HepG2 (cell line): ENCODE measurements around the gene SEPHS2. TPM values are rescaled to one million over a fixed set of nuclear protein-coding genes. Genes with fewer than 3 reads are reported as not detected.

Experiments
- FOXP1 ChIP-seq, 2 experiments: fragments of 450-650 bp in 1 of 2; IDR thresholded peaks; 2 replicates each; pipeline ENCODE4 v1.6.1; 2017 to 2018; ENCODE audit warnings: antibody characterized with exemption in 1 of 2
- HMGA1 ChIP-seq: sonication (generic); formaldehyde crosslinking; conservative IDR thresholded peaks from 2 replicates; pipeline ENCODE4 v1.4.0; 2020; ENCODE audit warnings: missing genetic modification reagents
- HNF4G ChIP-seq, 2 experiments: sonication (generic) in 1 of 2; formaldehyde crosslinking in 1 of 2; IDR thresholded peaks; 2 replicates each; pipeline versions ENCODE4 v1.4.0 to v1.6.1; 2011 to 2020; ENCODE audit warnings: borderline replicate concordance in 2 of 2, low read depth in 2 of 2, mild to moderate bottlenecking in 2 of 2, low read length in 1 of 2, missing genetic modification reagents in 1 of 2, moderate library complexity in 1 of 2
- KAT2B ChIP-seq: fragments of 150-350 bp; IDR thresholded peaks from 2 replicates; pipeline ENCODE4 v1.6.1; 2014; ENCODE audit warnings: low read depth, low read length, borderline replicate concordance
- MAFF ChIP-seq: IDR thresholded peaks from 2 replicates; pipeline ENCODE4 v1.6.1; 2011; ENCODE audit warnings: low read depth, low read length, improper control_type of control experiment
- NFYC ChIP-seq: IDR thresholded peaks from 2 replicates; pipeline ENCODE4 v1.6.1; 2016; ENCODE audit warnings: missing genetic modification reagents, missing compliant biosample characterization
- PCBP1 ChIP-seq: fragments of 200-400 bp; formaldehyde crosslinking; IDR thresholded peaks from 2 replicates; pipeline ENCODE4 v1.6.1; 2017; ENCODE audit warnings: mild to moderate bottlenecking, low read depth, low read length, borderline replicate concordance
- PCBP2 ChIP-seq: fragments of 200-400 bp; formaldehyde crosslinking; optimal IDR thresholded peaks from 2 replicates; pipeline ENCODE3; 2018; ENCODE audit warnings: low read length, low read depth; ENCODE audit not compliant: poor library complexity, severe bottlenecking
- POLR2A ChIP-seq, 2 experiments: IDR thresholded peaks; 2 replicates each; pipeline ENCODE4 v1.6.1; 2011; ENCODE audit warnings: low read depth in 2 of 2, low read length in 2 of 2, mild to moderate bottlenecking in 1 of 2, moderate library complexity in 1 of 2; ENCODE audit not compliant: insufficient read depth in 1 of 2
- SRY ChIP-seq: sonication (generic); formaldehyde crosslinking; IDR thresholded peaks from 2 replicates; pipeline ENCODE4 v1.8.0; 2022; ENCODE audit warnings: mild to moderate bottlenecking, missing genetic modification reagents
- ZC3H13 ChIP-seq: sonication (generic); formaldehyde crosslinking; IDR thresholded peaks from 2 replicates; pipeline ENCODE4 v1.8.1; 2023; ENCODE audit warnings: mild to moderate bottlenecking, missing genetic modification reagents, moderate library complexity
- ZFY ChIP-seq: sonication (generic); formaldehyde crosslinking; IDR thresholded peaks from 2 replicates; pipeline ENCODE4 v1.4.0; 2020; ENCODE audit warnings: missing genetic modification reagents
- ZMAT3 ChIP-seq: sonication (generic); formaldehyde crosslinking; conservative IDR thresholded peaks from 2 replicates; pipeline ENCODE4 v1.7.0; 2021; ENCODE audit warnings: missing genetic modification reagents
- ZNF101 ChIP-seq: sonication (generic); formaldehyde crosslinking; IDR thresholded peaks from 2 replicates; pipeline ENCODE4 v1.4.0; 2020; ENCODE audit warnings: mild to moderate bottlenecking, low read depth, missing genetic modification reagents, borderline replicate concordance
- ZNF138 ChIP-seq: sonication (generic); formaldehyde crosslinking; IDR thresholded peaks from 2 replicates; pipeline ENCODE4 v1.5.0; 2020; ENCODE audit warnings: mild to moderate bottlenecking, low read depth, missing genetic modification reagents
- ZNF296 ChIP-seq: sonication (generic); formaldehyde crosslinking; conservative IDR thresholded peaks from 2 replicates; pipeline ENCODE4 v1.5.0; 2020; ENCODE audit warnings: mild to moderate bottlenecking, missing genetic modification reagents
- ZNF33A ChIP-seq: sonication (generic); formaldehyde crosslinking; IDR thresholded peaks from 2 replicates; pipeline ENCODE4 v1.5.1; 2020; ENCODE audit warnings: missing genetic modification reagents, mild to moderate bottlenecking, moderate library complexity, borderline replicate concordance
- ZNF367 ChIP-seq: sonication (generic); formaldehyde crosslinking; IDR thresholded peaks from 2 replicates; pipeline ENCODE4 v1.4.0; 2020; ENCODE audit warnings: missing genetic modification reagents, borderline replicate concordance
- ZNF432 ChIP-seq: sonication (generic); formaldehyde crosslinking; IDR thresholded peaks from 2 replicates; pipeline ENCODE4 v1.5.0; 2020; ENCODE audit warnings: missing genetic modification reagents, mild to moderate bottlenecking, borderline replicate concordance
- ZNF468 ChIP-seq: sonication (generic); formaldehyde crosslinking; IDR thresholded peaks from 2 replicates; pipeline ENCODE4 v1.8.0; 2022; ENCODE audit warnings: mild to moderate bottlenecking, moderate library complexity, missing genetic modification reagents
- ZNF513 ChIP-seq: sonication (generic); formaldehyde crosslinking; conservative IDR thresholded peaks from 2 replicates; pipeline ENCODE4 v1.5.0; 2020; ENCODE audit warnings: missing genetic modification reagents
- ZNF709 ChIP-seq: sonication (generic); formaldehyde crosslinking; IDR thresholded peaks from 2 replicates; pipeline ENCODE4 v1.5.0; 2020; ENCODE audit warnings: mild to moderate bottlenecking, missing genetic modification reagents
- ZNF747 ChIP-seq: sonication (generic); formaldehyde crosslinking; IDR thresholded peaks from 2 replicates; pipeline ENCODE4 v1.8.1; 2023; ENCODE audit warnings: missing genetic modification reagents, mild to moderate bottlenecking, borderline replicate concordance
- ZNF772 ChIP-seq: sonication (generic); formaldehyde crosslinking; IDR thresholded peaks from 2 replicates; pipeline ENCODE4 v1.5.0; 2020; ENCODE audit warnings: mild to moderate bottlenecking, missing genetic modification reagents
- polyA plus RNA-seq, 8 experiments: library from polyadenylated mRNA; depleted of rRNA in 3 of 8; stranded (reverse) in 7 of 8; unstranded in 1 of 8; fragments of >200 nt; fragmentation: Illumina TruSeq in 4 of 8; extraction: Trizol in 4 of 8; gene quantifications; 2 replicates each; pipeline versions ENCODE4 v1.2.1 to v1.2.3, GENCODE V29; 2011 to 2016; ENCODE audit warnings: low read depth in 4 of 8, missing spikeins in 1 of 8, mixed read lengths in 1 of 8; ENCODE audit not compliant: insufficient read depth in 1 of 8
- total RNA-seq, 5 experiments: library from RNA; depleted of rRNA; stranded (reverse); fragments of >200 nt; fragmentation: Illumina TruSeq; extraction: Trizol; gene quantifications; 2 replicates each; pipeline ENCODE4 v1.2.3, GENCODE V29; 2016; ENCODE audit warnings: low read depth in 1 of 5
- TF ChIP-seq, protein P1 (sequence below): sonication (generic); formaldehyde crosslinking; IDR thresholded peaks from 2 replicates; pipeline ENCODE4 v1.5.0; 2020; ENCODE audit warnings: missing genetic modification reagents
- TF ChIP-seq, protein P2 (sequence below): sonication (generic); formaldehyde crosslinking; IDR thresholded peaks from 2 replicates; pipeline ENCODE4 v1.8.0; 2022; ENCODE audit warnings: mild to moderate bottlenecking, missing genetic modification reagents; ENCODE audit not compliant: insufficient replicate concordance

The SEPHS2 gene
- total and polyA plus RNA-seq, 2 of the 13 experiments (the other 11 are each of a cell fraction or from before 2014, with no cell fraction given), result 20.7 to 127 TPM

DNA sequence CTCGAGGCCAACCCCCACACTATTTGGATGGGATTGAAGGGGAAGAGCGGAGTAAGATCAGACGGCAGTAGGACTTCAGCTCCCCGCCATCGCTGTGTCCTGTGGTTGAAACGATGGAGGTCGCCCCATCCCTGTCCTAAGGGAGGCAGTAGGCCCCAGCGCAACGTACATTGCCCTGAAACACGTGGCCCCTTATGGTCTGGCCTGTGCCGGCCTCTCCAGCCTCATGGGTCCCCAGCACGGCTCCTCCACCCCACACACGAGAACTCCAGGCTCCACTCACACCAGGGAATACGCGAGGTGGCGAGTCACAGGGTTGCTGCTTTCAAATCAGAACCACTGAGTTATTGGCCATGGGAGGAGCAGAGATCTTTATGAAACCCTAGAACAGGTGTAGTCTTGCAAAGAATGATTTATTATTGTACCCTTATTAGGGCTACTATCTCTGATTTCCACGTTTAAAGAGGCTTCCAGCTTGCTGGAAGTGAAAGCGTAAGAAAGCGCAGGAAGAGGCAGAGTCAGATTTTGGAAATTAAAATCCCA, 15.2 kb downstream of the SEPHS2 start (continued):
- TF ChIP-seq PCBP2 (no peak), ZNF296 (CRISPR knock-in tag) (no peak), KAT2B (no peak), NFYC (no peak), ZMAT3 (CRISPR knock-in tag) (no peak), ZNF513 (no peak), PCBP1 (no peak), ZNF468 (CRISPR knock-in tag) (peak; percentile 37; the same call in 1 of the 2 replicates), ZFY (CRISPR knock-in tag) (peak; percentile 92), ZNF33A (CRISPR knock-in tag) (no peak), ZNF772 (CRISPR knock-in tag) (no peak; the same call in 1 of the 2 replicates), ZNF138 (CRISPR knock-in tag) (0 out of 2 replicates have a peak, but pooled peaks have one; percentile 62), ZNF432 (CRISPR knock-in tag) (no peak), SRY (no peak), HNF4G (IDR thresholded peaks at IDR 0.05; ENCODE audit: borderline replicate concordance, low read depth, low read length) (no peak; the same call in 1 of the 2 replicates), HNF4G (CRISPR knock-in tag; IDR thresholded peaks at IDR 0.05; ENCODE audit: borderline replicate concordance, low read depth) (no peak), FOXP1 (IDR thresholded peaks at IDR 0.05) (no peak), FOXP1 (CRISPR knock-in tag; IDR thresholded peaks at IDR 0.05) (no peak), POLR2A (IDR thresholded peaks at IDR 0.05; ENCODE audit: insufficient read depth in 1 of 2, low read depth in 2 of 2, low read length in 2 of 2) (no peak), ZNF709 (CRISPR knock-in tag) (no peak; the same call in 1 of the 2 replicates), HMGA1 (CRISPR knock-in tag) (no peak), ZNF747 (no peak; the same call in 1 of the 2 replicates), ZNF101 (peak; percentile 93; the same call in 1 of the 2 replicates), ZC3H13 (CRISPR knock-in tag) (0 out of 2 replicates have a peak, but pooled peaks have one; percentile 17), MAFF (no peak), ZNF367 (CRISPR knock-in tag) (no peak)
- TF ChIP-seq, protein P1, sequence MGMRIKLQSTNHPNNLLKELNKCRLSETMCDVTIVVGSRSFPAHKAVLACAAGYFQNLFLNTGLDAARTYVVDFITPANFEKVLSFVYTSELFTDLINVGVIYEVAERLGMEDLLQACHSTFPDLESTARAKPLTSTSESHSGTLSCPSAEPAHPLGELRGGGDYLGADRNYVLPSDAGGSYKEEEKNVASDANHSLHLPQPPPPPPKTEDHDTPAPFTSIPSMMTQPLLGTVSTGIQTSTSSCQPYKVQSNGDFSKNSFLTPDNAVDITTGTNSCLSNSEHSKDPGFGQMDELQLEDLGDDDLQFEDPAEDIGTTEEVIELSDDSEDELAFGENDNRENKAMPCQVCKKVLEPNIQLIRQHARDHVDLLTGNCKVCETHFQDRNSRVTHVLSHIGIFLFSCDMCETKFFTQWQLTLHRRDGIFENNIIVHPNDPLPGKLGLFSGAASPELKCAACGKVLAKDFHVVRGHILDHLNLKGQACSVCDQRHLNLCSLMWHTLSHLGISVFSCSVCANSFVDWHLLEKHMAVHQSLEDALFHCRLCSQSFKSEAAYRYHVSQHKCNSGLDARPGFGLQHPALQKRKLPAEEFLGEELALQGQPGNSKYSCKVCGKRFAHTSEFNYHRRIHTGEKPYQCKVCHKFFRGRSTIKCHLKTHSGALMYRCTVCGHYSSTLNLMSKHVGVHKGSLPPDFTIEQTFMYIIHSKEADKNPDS (CRISPR knock-in tag), result 0 out of 2 replicates have a peak, but pooled peaks have one; percentile 20
- TF ChIP-seq, protein P2, sequence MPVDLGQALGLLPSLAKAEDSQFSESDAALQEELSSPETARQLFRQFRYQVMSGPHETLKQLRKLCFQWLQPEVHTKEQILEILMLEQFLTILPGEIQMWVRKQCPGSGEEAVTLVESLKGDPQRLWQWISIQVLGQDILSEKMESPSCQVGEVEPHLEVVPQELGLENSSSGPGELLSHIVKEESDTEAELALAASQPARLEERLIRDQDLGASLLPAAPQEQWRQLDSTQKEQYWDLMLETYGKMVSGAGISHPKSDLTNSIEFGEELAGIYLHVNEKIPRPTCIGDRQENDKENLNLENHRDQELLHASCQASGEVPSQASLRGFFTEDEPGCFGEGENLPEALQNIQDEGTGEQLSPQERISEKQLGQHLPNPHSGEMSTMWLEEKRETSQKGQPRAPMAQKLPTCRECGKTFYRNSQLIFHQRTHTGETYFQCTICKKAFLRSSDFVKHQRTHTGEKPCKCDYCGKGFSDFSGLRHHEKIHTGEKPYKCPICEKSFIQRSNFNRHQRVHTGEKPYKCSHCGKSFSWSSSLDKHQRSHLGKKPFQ (CRISPR knock-in tag), result peak; percentile 59
